HG03135 (cell line): ENCODE results near the gene NELL2.
A peak's percentile ranks its signal among the peaks of the same experiment; 100 is the strongest.
"Not testable (repeated sequence)": the region's sequence is repeated elsewhere in the genome, so short reads cannot be mapped to it uniquely, and the experiment has no call there.

Experiments used
- ATAC-seq: cut with Tn5 transposase; IDR thresholded peaks from one replicate; pipeline ENCODE4 v1.9.1; 2021; ENCODE audit warnings: mild to moderate bottlenecking, moderate library complexity; ENCODE audit not compliant: unreplicated experiment

The NELL2 gene

DNA sequence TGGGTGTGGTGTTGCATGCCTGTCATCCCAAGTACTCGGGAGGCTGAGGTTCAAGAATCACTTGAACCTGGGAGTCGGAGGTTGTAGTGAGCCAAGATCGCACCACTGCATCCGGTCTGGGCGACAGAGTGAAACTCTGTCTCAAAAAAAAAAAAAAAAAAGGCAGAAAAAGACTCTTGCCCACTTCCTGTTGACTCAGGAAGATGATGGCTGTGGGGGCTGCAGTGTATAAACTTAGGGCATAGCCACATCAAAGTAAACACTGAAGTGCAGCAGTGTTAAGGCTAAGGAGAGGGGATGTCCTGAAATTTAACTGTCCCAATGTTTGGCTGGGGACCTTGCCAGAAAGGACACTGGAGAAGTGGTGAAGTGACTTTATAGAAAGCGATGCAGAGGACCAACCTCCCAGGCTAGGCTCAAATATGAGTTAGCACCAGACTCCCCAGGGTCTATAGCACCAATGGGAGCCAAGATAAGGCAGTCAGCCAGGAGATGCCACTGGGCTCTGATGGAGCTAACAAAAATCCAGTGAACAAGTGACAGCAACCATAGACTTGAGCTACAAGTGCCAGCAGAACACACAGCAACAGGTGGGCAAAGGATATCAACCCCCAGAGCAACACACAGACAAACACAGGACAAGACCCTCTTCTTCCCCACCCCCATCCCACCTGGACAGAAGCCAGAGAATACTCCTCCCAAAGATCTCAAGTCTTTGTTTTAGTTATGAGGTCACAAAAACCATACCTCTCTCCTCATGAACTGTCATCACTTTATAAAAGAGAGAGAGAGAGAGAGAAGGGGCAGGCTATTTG, 28.0 kb downstream of the NELL2 start:
- ATAC-seq: peak; percentile 81

DNA sequence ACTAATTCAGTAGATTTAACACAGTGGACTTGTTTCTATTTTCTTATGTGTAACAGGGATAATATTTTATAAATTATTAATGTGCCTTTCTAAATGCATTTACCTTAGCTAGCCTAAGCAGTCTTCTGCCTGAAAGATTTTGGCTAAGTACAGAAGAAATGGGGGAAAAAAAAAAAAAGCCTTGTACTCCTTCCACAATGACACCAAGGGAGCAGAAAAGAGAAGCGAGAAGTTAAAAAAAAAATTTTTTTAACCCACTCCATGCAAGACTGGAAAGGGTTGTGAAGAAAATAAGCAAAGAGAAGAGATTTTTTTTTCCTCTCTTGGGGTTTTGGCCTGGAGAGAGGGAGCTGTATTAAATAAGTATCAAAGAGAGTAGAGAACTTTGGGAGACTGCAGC, 28.7 kb downstream of the NELL2 start:
- ATAC-seq: no peak

DNA sequence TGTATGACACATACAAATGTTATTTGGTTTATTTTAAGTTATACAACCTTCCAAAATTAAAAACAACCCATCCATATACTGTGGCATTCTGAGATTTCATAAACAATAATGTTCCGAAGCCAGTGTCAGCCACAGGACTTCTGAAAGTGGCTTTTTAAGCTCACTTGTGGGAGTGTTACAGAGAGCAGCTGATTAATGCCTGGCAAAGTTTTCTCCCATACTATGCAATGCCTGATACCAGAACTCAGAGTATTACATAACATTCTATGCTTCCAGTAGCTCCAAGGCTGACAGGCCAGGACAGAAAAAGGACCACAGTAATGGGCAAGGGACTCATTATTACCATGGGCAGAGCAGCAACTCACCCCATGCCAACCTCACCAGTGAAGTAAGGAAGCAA, 29.3 kb downstream of the NELL2 start:
- ATAC-seq: no peak

DNA sequence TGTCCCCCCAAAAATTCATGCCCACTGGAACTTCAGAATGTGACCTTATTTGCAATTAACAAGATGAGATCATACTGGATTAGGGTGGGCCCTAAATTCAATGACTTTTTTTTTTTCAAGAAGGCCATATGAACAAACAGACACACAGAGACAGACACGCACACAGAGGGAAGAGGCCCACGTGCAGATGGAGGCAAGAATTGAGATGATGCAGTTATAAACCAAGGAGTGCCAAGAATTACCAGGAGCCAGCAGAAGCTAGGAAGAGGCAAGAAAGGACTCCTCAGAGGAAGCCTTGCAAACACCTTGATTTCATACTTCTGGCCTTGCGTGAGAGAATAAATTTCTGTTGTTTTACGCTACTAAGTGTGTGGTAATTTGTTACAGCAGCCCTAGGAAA, 33.4 kb downstream of the NELL2 start:
- no peak for ATAC-seq

DNA sequence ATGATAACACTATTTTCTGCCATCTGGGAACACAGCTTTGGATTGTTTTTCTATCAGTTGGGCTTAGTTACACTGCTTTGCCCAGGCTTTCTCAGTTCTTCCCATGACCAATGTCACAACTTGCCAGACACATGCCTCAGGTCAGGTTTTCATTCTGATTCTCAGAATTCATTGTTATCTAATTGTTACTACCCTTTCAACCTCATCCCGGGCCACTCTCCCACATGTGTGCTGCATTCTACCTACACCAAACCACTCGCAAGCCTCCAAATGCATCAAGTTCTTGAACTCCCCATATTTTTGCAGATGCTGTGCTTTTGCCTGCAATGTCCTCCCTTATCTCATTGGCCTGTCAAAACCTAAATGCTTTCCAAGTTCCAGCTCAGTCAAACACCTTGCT, 36.3 kb downstream of the NELL2 start:
- ATAC-seq: no peak

DNA sequence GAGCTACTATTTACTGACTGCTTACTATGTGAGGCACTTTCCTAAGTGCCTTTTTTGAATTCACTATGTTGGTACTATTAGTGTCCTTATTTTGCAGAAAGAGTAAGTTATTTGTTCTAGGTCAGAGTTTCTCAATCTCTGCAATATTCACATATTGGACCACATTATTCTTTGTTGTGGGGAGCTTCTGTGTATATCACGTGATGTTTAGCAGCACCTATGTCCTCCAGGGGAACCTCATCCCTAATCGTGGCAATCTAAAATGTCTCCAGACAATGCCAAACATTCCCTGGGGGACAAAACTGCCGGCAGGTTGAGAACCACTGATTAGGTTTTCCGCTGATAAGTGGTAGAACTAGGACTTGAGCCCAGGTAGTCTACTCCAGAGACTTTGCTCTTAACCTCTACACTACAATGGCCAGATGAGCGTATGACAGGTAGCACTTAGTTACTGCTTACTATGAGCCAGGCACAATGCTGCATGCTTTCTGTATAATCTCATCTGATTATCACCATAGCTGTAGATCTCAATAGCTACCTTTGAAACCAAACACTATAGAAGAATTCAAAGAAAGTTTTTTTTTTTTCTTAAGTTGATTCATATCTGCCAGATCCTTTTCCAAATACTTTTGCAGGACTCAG, 38.9 kb downstream of the NELL2 start:
- no peak for ATAC-seq

DNA sequence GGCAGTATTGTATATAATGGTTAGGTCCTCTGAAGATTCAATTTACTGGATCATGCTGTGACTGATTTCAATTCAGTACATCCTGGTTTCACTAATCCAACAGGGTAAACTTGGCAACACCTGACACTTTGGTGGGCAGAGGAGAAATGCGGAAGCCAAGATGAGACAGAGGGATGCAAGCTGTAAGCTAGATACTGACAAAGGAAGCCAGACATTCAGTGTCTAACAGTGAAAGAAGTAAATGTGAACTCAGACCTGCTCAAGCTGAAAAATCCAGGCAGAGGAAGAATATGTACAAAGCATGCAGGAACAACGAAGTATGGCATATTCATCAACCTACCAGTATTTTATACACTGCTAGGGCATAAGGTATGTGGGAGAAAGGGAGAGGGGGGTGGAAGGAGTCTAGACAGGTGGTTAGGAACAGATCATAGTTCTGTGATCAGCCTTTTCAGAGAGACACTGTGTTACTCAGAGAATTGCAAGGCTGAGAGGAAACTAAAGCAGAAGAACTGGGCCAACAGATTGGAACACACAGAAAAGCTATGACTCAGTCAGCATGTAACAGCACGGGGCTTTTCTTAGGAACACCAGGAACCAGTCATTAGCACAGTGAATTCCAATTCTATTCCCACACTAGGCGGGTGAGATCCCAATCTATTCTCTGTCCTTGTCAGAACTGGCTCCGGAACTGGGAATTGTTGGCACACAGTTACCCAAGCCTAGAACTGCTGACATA, 40.3 kb downstream of the NELL2 start:
- ATAC-seq: no peak

DNA sequence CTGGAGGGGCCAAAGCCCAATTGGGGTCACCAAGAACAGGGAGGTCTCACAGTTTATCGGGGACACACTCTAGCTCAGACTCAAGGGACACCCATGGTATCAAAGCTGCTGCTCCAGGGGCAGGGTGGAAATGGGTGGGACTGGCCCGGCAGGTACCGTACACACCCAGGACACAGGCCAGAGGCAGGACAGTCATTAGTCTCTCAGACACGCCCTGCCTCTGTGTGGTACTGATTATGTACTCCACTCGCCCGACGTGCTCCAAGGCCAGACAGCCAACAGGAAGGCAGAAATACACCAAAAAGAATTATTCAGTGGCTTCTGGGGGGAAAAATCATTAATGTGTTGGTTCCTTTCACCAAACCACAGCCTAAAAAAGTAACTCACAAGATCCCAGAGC, 41.1 kb downstream of the NELL2 start:
- not testable (repeated sequence) for ATAC-seq

DNA sequence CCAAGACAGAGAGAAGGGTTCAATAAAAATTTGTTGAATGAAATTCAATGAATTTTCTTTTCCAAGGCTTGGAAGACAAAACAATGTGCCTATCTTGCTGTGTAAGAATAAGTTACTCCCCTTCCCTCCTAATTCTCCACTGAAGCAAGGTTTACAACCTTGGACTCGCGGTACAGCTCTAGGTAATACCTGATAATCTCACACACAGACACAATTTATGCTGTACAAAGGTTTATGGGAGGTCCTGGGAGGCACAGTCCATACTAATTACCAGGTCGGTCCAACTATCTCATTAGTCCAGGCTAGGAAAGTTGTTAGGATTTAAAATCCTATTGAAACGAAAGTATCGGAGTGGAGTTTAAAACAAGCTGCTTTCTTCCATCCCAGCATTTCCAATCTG, 42.6 kb downstream of the NELL2 start:
- ATAC-seq: no peak

GRCh38 chr12:44830566-44831055, 45.5 kb downstream of the NELL2 start:
- no peak for ATAC-seq

GRCh38 chr12:44829045-44829444, 47.1 kb downstream of the NELL2 start:
- no peak for ATAC-seq

GRCh38 chr12:44827832-44828438, 48.2 kb downstream of the NELL2 start:
- ATAC-seq: no peak

DNA sequence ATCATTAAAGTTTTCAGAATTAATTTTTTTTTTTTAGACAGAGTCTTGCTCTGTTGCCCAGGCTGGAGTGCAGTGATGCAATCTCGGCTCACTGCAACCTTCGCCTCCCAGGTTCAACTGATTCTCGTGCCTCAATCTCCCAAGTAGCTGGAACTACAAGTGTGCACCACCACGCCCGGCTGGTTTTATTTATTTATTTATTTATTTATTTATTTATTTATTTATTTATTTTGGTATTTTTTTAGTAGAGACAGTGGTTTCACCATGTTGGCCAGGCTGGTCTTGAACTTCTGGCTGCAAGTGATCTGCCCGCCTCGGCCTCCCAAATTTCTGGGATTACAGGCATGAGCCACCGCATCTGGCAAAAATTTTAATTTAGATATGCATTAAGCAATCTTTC, 54.4 kb downstream of the NELL2 start:
- not testable (repeated sequence) for ATAC-seq

DNA sequence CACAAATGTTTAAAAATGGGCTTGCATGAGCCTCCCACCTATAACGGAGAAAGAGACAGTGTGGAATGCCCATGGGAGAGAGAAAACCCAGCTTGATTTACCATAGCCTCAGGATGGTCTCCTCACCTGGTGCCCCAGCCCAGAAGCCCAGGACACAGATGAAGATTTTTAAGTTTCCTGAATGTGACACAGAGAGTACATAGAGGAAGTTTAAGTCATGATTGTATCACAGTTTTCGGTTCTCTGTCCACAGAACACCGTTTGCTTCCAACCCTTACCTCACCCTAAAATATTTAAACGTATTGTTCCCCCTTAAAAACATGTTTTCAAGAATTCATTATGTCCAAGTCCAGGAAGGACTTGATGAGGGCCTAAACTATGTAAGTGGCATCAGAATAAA, 56.2 kb downstream of the NELL2 start:
- no peak for ATAC-seq

- ATAC-seq: no peak
These were observed 58.4 kb downstream of the NELL2 start for GRCh38 chr12:44817687-44818086.

DNA sequence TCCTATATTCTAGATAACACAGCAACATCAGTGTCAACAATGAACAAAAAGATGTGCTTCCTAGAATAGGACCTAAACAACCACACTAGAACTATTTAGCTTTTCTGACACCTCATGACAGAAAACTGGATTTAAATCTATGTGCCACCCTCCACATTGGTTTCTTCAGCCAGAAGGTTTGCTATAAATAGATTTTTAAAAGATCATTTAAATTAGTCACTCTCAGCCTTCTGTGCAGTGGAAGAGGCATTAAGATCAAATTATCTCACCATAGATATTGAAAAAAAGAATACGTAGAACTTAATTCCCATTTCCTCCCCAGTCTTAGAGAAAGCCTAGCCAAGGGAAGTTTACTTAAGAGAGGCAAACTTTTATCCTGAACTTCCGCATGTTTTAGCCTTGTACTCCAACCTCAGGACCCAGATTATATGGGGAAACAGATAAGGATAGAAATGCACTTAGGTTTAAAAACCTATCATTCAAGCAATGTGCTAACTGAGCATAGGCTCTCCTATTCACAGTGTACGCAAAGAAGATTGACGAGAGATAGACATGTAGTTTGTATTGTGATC, 59.6 kb downstream of the NELL2 start:
- ATAC-seq: no peak

GRCh38 chr12:44812062-44812461, 64.1 kb downstream of the NELL2 start:
- no peak for ATAC-seq

GRCh38 chr12:44804068-44804467, 72.0 kb downstream of the NELL2 start:
- no peak for ATAC-seq

GRCh38 chr12:44795970-44796369, 80.1 kb downstream of the NELL2 start:
- no peak for ATAC-seq

DNA sequence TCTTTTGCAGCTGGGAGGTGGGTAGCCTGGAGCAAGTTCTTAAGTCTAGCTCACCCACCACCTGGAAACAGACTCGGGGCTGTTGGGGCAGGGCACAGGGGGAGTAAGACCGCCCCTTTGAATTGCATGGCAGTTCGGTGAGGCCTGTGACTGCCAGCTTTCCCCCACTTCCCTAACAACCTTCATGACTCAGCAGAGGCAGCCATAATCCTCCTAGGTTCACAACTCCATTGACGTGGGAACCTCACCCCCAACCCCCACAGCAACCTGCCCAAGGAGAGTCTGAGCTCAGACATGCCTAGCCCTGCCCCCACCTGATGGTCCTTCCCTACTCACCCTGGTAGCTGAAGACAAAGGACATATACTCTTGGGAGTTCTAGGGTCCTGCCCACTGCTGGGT, 87.4 kb downstream of the NELL2 start:
- ATAC-seq: no peak

DNA sequence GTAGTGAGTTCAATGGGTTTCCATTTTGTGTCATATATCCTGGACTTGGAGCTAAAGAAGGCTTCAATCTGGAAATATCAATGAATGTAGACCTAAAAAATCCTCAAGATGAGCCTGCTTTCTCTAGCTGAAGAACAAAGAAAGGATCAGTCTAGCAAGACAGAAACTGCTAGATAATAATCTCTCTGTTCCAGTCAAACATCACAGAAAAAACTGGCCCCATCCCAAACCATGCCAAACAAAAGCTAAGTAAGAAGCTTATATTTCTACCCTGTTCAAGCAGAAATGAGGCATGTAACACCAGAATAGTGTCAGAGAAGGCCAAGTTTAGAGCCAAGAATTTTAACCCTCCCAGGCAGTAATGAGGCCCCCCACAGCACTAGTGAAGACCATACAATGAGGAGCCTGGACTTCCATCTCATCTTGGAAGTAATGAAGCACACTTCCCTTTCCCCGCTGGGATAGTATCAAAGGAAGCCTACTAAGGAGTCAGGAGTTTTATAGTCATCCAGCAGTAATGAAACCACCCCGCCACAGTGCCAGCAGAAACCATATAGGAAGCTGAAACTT, 95.8 kb downstream of the NELL2 start:
- no peak for ATAC-seq
